Skin epidermis (tissue), 12 donors: Measurements from ENCODE around the gene C20orf96.

Experiments used
- H3K27ac ChIP-seq, 21 experiments: fragments of 200-600 bp; sonication (generic) in 11 of 21; one replicate each; pipeline ENCODE4 v1.5.0; 2020; ENCODE audit warnings: mild to moderate bottlenecking in 3 of 21, inconsistent platforms in 2 of 21, moderate library complexity in 2 of 21
- H3K4me3 ChIP-seq, 7 experiments: fragments of 200-600 bp; sonication (generic) in 2 of 7; one replicate each; pipeline ENCODE4 v1.5.0; 2020; ENCODE audit warnings: inconsistent platforms in 2 of 7, mild to moderate bottlenecking in 2 of 7, moderate library complexity in 1 of 7

The C20orf96 gene

DNA sequence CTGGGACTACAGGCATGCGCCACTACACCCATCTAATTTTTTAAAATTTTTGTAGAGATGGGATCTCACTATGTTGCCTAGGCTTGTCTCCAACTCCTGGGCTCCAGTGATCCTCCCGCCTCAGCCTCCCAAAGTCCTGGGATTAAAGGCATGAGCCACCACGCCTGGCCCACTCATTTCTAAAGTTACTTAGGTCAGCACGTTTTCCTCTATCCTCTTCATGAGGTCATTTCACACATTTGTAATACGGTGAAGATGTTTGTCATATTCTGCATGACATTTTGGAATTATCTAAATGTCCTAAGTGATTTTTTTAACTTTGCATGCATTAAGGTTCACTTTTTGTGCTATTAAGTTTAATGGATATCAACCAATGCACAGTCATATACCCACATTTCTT, 22.9 kb upstream of the C20orf96 start:
- H3K4me3 ChIP-seq: no peak overlapping the region
- no peak overlapping the region for H3K27ac ChIP-seq

DNA sequence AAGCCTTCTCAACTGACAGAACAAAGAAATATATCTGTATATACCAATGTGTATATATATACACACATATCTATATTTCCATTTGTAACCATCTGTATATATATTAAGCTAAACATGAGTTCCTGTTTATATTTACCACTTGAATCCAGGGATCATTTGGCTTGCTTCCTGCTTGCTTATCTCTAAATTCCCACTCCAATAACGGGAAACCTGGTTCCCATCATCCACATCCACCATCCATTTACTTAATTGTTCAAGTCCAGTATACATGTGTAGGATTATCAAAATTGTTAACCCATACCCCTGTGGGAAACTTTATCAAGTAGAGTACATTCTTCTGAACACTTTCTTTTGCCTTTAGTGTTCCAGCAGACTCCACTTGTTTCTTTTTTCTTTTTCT, 22.3 kb upstream of the C20orf96 start:
- no peak overlapping the region for H3K4me3 ChIP-seq
- H3K27ac ChIP-seq: no peak overlapping the region

DNA sequence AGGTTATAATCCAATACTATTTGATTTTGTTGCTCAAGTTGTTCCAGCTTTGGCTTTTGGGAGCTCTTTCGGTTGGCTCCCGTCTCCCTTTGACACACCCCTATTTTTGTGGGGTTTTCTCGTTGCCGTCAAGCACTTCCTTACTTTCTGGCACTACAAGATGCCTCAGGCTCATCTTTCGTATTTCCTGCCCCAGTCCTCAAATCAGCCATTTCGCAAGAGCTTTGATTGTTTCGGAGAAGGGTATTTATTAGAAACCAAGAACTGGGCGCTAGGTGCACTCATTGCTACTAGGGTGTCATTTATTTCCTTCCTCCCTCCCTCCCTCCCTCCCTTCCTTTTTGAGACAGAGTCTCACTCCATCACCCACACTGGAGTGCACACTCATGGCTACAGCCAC, 21.5 kb upstream of the C20orf96 start:
- Histone ChIP-seq H3K4me3 (no peak overlapping the region), H3K27ac (no peak overlapping the region)

DNA sequence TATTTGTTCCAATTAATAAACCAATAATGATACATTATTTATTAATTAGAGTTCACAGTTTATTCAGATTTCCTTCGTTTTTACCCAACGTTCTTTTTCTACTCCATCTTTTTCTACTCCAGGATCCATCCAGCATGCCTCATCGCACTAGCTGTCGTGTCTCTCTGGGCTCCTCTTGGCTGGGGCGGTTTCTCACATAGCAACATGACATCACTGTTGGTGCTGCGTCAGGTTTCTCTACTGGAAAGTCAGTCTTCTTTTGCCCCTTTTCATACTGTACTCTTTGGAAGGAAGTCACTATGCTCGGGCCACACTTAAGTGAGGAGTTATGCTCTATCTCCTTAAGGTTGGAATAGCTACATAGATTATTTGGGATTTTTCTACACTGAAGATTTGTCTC, 21.1 kb upstream of the C20orf96 start:
- Histone ChIP-seq H3K27ac (no peak overlapping the region), H3K4me3 (no peak overlapping the region)

DNA sequence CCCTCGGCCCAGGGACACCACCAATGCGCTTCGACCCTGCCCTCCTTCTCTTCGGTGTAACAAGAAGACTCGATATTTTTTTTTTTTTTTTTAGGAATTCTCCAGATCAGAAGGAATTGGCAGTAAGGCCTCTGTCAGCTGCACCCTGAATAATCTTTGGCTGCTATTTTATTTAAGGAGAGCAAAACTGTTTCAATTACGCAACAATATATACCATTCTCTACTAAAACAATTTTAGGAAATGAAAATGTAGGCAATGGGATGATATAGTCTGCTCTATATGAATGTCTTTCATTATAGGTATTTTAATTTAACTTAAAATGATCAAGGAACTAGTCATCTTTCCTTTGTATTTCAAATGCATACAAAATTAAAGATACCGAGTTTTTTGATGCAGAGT, 20.1 kb upstream of the C20orf96 start:
- Histone ChIP-seq H3K4me3 (peak overlapping the region in 2 of 7 experiments; percentile 31 to 37), H3K27ac (peak overlapping the region in 5 of 21 experiments; percentile 17 to 71 (median 37))

DNA sequence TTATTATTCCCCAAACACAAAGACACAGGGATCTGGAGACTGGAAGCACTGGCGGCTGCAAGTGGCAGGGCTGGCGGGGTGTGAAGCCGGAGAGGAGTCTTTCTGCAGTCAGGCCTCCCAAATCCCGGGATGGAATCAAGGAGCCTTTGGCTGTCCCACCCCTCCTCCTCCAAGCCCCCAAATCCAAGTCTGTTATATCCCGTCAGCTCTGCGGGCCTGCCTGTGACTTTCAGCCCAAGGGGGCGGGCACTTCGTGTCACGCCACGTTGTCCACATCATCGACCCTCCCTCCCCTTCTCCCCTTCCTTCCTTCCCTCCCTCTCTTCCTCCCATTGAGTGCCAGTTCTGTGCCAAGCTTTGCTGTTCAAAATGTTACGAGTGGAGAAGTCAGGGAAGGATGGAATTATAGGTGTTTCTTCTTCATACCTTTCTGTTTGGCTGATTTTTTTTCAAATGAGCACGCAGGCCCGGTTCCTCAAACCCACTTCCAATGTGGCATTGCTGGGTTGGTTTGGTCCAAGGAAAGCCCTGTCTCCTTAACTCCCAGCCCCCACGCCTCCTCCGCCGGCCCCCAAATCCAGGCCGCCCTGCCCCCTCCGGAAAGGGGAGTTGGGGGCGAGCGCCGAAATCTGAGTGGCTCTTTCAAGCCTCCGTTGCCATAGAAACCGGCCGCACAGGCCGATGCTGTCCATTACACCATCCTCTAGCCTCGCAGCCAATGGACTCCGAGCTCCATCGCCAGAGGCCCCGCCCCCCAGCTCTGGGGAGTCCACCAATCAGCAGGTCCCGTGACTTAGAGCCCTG, 19.5 kb upstream of the C20orf96 start:
- H3K4me3 ChIP-seq: peak overlapping the region; percentile 2 to 37 (median 28)

DNA sequence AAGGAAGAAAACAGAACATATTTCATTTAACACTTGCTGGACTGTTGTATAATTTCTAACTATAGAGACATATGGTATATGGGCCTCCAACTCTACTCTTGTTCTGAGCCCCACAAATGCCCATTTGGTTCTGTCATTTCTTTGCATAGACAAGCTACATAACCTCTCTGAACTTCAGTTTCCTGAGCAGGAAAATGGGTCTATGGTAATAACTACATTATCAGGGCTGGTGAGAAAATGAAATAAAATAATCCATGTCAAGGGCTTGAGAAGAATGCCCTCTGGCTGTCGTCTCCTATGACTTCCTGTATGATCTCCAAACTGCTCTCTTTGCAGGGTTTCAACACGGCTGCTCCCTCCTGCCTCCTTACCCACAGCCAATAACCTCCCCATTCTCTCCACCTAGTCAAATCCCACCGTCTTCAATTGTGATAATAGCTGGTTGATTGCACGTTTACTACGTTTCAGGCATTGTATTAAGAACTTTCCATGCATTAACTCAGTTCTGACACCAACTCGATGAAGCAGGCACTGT, 18.8 kb upstream of the C20orf96 start:
- Histone ChIP-seq H3K4me3 (peak overlapping the region in 3 of 7 experiments; percentile 28 to 37 (median 34)), H3K27ac (peak overlapping the region in 19 of 21 experiments; percentile 14 to 81 (median 71))

More for the DNA sequence above, 19.5 kb upstream of the C20orf96 start:
- peak overlapping the region in 19 of 21 experiments; percentile 14 to 81 (median 71) for H3K27ac ChIP-seq

DNA sequence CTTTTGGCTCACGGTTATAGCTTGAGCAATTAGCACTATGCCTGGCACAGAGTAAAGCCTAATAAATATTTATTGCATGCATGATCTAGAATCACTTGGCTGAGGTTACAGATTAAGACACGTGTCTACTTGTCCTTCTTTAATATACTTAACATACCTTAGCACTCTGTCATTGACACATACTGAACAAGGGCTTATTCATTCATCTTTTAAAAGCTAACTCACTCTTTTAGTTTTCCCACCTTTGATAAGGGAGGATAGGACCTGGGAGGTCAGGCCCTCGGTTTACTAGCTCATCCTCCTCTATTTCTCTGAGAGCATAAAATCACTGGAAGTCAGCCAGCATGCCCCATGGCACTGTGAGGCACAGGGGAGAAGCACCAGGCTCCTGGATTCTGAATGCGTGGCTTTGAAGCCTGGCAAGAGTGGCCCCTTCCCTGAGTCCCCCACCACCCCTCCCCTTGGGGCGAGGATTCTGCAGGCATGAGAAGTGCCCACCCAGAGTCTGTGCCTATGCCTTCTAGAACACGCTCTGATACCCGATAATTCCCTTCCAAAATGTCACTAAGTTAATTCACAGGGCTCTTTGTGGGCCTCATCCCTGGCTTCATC, 18.0 kb upstream of the C20orf96 start:
- Histone ChIP-seq H3K27ac (peak overlapping the region in 12 of 21 experiments; percentile 13 to 78 (median 62)), H3K4me3 (no peak overlapping the region)

DNA sequence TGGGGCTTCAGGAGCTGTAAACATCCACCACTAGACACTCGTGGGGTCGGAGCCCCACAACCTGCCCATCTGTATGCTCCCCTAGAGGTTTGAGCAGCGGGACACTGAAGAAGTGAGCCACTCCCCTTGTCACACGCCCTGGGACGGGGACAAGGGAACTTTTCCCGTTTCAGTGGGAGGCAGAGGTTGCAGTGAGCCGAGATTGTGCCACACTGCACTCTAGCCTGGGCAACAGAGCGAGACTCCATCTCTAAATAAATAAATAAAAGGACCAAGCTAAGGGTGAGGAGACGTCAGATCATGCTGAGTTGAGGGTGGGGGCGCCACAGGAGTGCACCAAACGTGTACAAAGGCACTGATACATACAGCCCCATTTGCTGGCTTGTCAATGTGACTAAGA, 15.2 kb upstream of the C20orf96 start:
- no peak overlapping the region for H3K4me3 ChIP-seq
- no peak overlapping the region for H3K27ac ChIP-seq

DNA sequence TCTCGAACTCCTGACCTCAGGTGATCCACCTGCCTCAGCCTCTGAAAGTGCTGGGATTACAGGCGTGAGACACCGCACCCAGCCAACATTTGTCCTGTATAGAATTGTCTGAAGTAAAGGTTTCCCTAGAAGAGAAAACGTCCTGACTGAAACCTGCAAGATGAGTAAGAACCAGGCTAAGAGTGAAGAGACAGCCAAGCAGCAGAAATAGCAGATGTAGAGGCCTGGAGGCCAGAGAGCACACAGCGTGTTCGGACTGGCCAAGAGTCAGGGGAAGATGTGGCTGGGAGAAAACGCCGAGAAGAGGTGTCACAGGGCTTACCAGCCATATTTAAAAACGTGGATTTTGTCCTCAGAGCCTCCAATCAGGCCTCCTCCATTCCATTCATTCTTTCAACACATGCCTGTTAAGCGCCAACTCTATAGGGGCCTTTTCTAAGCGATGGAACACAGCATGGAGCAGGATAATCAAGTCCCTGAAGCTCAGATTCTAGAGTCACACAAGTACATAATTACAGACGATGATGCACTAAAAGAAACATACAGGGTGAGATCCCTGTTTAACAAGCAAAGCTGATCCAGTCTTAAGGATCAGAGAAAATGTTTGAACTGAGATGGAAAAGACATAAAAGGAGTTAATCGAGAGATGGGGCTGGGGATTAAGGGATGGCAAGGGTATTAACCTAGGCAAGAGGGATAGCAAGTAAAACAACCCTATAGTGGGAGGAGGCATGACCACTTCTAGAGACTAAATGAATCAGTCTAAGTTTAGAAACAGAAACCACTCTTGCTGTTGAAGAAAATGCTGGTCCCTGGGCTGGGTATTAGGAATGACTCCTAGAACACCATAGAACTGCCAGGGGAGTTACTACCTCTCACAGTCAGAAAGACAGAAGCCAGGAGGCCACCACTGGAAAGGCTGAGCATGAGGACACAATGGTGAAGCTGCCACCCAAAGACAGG, 11.6 kb upstream of the C20orf96 start:
- peak overlapping the region in 1 of 21 experiments; percentile 14 for H3K27ac ChIP-seq

DNA sequence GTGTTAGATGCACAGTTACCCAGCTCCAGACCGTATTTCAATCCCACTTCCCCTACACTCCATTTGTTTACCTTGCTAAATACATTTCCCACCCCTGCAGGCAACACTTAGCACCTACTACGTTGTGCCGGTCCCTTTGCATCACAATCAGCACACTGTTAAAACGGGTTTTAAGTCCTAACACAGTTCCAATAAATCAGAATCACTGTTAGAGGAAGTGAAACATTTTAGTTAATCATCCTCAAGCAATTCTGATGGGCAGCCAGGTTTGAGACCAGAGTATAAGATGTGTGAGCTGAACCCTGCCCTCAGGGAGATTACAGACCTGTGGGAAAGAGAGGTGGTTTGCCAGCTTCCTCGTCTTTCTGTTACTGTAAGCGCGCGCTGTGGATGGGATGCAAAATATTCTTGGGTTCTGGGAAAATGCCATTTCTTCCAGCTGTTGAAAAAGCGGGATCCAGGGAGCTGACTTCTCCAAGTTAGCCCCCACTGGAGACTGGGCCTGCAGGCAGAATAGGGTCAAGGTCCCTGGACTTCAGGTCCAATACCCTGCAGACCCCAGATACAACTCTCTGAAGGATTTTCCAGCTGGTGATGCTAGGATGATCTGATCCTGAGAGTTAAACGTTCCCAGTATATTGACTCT, 9.9 kb upstream of the C20orf96 start:
- Histone ChIP-seq H3K4me3 (no peak overlapping the region), H3K27ac (peak overlapping the region in 3 of 21 experiments; percentile 19 to 34 (median 24))

More for the DNA sequence above, 11.6 kb upstream of the C20orf96 start:
- H3K4me3 ChIP-seq: no peak overlapping the region

DNA sequence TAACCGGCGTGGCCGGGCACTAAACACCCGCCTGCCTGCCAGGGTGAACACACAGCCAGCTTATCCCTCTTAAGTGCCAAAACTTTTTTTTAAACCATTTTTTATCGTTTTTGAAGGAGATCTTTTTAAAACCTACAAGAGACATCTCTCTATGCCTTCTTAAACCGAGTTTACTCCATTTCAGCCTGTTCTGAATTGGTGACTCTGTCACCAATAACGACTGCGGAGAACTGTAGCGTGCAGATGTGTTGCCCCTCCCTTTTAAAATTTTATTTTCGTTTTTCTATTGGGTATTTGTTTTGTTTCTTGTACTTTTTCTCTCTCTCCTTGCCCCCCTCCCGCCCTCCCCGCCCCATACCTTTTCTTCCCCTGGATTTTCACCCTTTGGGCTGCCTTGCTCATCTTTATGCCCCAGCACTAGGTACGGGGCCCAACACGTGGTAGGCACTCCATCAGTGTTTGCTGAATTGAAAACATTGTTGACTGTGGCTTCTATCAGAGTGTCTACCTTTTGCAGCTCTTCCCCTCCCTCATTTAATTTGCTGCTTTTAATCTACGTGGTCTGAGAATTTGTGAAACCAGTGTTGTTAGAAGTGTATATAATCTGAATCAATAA, 8.3 kb upstream of the C20orf96 start:
- H3K27ac ChIP-seq: peak overlapping the region in 19 of 21 experiments; percentile 90 to 100 (median 98)
- H3K4me3 ChIP-seq: peak overlapping the region; percentile 65 to 88 (median 82)

DNA sequence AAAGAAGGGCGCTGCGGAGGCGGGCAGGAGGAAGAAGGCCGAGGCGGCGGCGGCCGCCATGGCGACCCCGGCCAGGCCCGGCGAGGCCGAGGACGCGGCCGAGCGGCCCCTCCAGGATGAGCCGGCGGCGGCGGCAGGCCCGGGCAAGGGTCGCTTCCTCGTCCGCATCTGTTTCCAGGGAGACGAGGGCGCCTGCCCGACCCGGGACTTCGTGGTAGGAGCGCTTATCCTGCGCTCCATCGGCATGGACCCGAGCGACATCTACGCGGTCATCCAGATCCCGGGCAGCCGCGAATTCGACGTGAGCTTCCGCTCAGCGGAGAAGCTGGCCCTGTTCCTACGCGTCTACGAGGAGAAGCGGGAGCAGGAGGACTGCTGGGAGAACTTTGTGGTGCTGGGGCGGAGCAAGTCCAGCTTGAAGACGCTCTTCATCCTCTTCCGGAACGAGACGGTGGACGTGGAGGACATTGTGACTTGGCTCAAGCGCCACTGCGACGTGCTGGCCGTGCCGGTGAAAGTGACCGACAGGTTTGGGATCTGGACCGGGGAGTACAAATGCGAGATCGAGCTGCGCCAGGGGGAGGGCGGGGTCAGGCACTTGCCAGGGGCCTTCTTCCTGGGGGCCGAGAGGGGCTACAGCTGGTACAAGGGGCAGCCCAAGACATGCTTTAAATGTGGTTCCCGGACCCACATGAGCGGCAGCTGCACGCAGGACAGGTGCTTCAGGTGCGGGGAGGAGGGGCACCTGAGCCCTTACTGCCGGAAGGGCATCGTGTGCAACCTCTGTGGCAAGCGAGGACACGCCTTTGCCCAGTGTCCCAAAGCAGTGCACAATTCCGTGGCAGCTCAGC, 7.6 kb upstream of the C20orf96 start:
- Histone ChIP-seq H3K4me3 (peak overlapping the region; percentile 65 to 88 (median 82)), H3K27ac (peak overlapping the region; percentile 88 to 100 (median 98))

DNA sequence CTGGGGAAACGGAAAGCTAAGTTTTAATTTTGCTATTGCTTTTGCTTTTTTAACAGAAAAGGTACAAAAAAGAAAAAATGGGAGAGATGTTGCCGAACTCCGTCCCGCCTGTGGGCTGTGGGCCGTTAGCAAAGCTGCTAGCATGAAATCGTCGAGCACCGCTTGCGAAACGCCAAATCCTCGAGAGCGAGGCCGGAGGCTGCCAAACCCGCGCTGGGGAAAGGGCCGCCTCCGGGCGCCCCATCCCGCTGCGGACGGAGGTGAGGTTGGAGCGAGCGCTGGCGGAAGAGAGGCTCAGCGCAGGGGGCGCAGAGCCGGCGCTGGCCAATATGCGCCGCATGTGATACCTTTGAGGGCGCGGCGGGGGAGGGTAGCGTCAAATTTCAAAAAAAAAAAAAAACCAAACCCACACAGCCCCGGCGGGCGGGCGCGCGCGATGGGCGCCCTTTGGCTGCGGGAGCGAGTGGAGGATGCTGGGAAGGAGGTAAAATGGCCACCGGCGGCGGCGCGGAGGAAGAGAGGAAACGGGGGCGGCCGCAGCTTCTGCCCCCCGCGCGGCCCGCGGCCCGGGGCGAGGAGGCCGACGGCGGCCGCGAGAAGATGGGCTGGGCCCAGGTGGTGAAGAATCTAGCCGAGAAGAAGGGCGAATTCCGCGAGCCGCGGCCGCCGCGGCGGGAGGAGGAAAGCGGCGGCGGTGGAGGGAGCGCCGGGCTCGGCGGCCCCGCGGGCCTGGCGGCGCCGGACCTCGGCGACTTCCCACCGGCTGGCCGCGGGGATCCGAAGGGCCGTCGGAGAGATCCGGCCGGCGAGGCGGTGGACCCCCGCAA, 6.8 kb upstream of the C20orf96 start, which contains the start of gene ZCCHC3:
Gene ZCCHC3 (plus strand): TSS at position 473 of the 827 bp plus-strand sequence. CDS start 17 bp downstream, at position 490.
- H3K27ac ChIP-seq: peak within 1 kb of the TSS; percentile 88 to 100 (median 98)
- peak within 1 kb of the TSS; percentile 65 to 88 (median 82) for H3K4me3 ChIP-seq

DNA sequence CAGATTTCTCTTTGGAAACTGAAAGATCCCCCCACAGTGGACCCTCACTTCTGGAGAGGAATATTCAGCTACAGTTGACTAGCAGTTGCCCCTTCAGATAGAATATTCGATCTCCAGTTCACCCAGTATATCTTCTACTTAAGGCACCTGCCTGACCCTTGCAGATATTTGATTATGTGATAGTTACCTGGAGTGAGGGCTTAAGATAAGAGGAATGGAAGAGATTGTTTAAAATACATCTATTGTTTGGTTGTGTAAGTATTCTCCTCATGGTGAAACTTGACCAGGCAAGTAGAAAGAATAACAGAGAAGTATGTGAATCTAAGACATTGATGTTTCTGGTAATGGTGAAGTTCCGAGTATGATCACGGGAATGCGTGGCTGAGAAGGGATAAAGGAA, 5.3 kb upstream of the C20orf96 start:
- Histone ChIP-seq H3K27ac (no peak overlapping the region), H3K4me3 (no peak overlapping the region)

DNA sequence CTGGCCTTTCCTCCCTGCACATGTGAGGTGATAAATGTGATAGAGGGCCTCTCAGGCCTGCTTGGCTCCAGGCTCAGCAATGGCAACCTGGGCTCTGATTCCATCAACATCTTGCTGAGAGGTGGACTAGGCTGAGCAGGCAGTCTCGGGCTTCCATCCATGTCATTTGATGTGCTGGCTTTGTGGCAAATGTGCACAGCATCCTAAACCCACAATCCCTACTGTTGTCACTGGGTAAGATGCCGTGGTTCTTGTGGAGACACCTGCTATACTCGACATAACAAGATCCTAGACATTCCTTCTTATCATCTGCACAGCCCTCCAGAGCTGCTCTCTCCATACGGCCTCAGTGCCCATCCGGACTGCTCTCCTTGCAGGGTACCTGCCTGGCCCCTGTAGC, 4.1 kb upstream of the C20orf96 start:
- no peak overlapping the region for H3K27ac ChIP-seq
- no peak overlapping the region for H3K4me3 ChIP-seq

DNA sequence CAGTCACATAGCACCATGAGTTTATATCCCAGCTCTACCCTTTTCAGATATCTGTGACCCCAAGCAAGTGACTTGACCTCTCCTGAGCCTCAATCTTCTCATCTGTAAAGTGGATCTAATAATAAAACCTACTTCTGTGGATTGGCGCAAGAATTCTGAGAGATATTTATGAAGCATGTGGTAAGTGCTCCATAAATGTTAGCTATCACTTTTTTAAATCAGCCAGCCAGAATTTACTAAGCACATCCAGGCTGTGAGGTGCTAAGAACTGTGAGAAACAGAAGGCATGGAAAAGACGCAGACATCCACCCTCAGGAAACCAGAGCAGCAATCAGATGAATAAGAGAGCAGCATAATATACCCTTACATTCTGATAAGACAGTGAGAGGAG, 862 bp downstream of the C20orf96 start:
- Histone ChIP-seq H3K27ac (peak overlapping the region in 18 of 21 experiments; percentile 28 to 82 (median 68)), H3K4me3 (peak overlapping the region; percentile 34 to 55 (median 47))
